SK-N-MC (cell line): Measurements from ENCODE around the gene NLGN1.

Source experiments
- EZH2 ChIP-seq: fragments of 200-600 bp; sonication (generic); IDR thresholded peaks from one replicate; pipeline ENCODE4 v1.6.1; 2017; ENCODE audit warnings: antibody characterized with exemption
- FOXP2 ChIP-seq: optimal IDR thresholded peaks from 2 replicates; pipeline ENCODE3; 2011; ENCODE audit warnings: mild to moderate bottlenecking, moderate library complexity; ENCODE audit not compliant: insufficient read depth; ENCODE audit errors: extremely low read length, control extremely low read depth
- POLR2AphosphoS5 ChIP-seq: IDR thresholded peaks from 2 replicates; pipeline ENCODE4 v1.6.1; 2012; ENCODE audit warnings: mild to moderate bottlenecking, low read depth, low read length, borderline replicate concordance

GRCh38 chr3:173826901-173827609, 429.5 kb downstream of the NLGN1 start:
- TF ChIP-seq EZH2 (no peak), POLR2AphosphoS5 (no peak), FOXP2 (no peak)
